ENCODE measurements around the gene MON2.

MON2 gene

GRCh38 chr12:62581288-62582064, 114.8 kb downstream of the MON2 start:
- Histone ChIP-seq H3K27ac (no peak overlapping the region), H3K9me3 (no peaks in the 10 kb centered on the region), H3K36me3 (peaks cover 26% of the 10 kb centered on the region), H3K4me3 (no peak overlapping the region), H4K20me1 (no peaks in the 10 kb centered on the region), H3K9ac (no peak overlapping the region), H3K27me3 (no peaks in the 10 kb centered on the region), H3K4me1 (no peaks in the 10 kb centered on the region), H3K4me2 (no peak overlapping the region)
- no peak for TF ChIP-seq Cebpa-rat (IDR thresholded peaks at IDR 0.05)

- Histone ChIP-seq H3K27ac (no peak overlapping the region), H3K9me3 (no peaks in the 10 kb centered on the region), H3K4me3 (no peak overlapping the region), H3K4me1 (no peaks in the 10 kb centered on the region), H3K9ac (no peak overlapping the region), H3K4me2 (no peak overlapping the region), H4K20me1 (no peaks in the 10 kb centered on the region), H3K36me3 (peaks cover 26% of the 10 kb centered on the region), H3K27me3 (no peaks in the 10 kb centered on the region)
- TF ChIP-seq Cebpa-rat (IDR thresholded peaks at IDR 0.05), result no peak
Observed at GRCh38 chr12:62582065-62582366, 115.4 kb downstream of the MON2 start.

- H3K4me2 ChIP-seq, result no peak overlapping the region
- no peak overlapping the region for H3K9ac ChIP-seq
- no peaks in the 10 kb centered on the region for H3K27me3 ChIP-seq
- no peak overlapping the region for H3K27ac ChIP-seq
- H3K4me3 ChIP-seq, result no peak overlapping the region
- H4K20me1 ChIP-seq, result no peaks in the 10 kb centered on the region
- peaks cover 32% of the 10 kb centered on the region for H3K36me3 ChIP-seq
- H3K4me1 ChIP-seq, result no peaks in the 10 kb centered on the region
- no peaks in the 10 kb centered on the region for H3K9me3 ChIP-seq
- no peak for TF ChIP-seq Cebpa-rat (IDR thresholded peaks at IDR 0.05)
Observed at GRCh38 chr12:62584619-62585018, 118.0 kb downstream of the MON2 start.

- no peak for TF ChIP-seq Cebpa-rat (IDR thresholded peaks at IDR 0.05)
- Histone ChIP-seq H4K20me1 (no peaks in the 10 kb centered on the region), H3K27me3 (no peaks in the 10 kb centered on the region), H3K27ac (no peak overlapping the region), H3K4me3 (no peak overlapping the region), H3K9me3 (no peaks in the 10 kb centered on the region), H3K9ac (no peak overlapping the region), H3K36me3 (peaks cover 31% of the 10 kb centered on the region), H3K4me1 (no peaks in the 10 kb centered on the region), H3K4me2 (no peak overlapping the region)
Observed at GRCh38 chr12:62586850-62587249, 120.2 kb downstream of the MON2 start.

DNA sequence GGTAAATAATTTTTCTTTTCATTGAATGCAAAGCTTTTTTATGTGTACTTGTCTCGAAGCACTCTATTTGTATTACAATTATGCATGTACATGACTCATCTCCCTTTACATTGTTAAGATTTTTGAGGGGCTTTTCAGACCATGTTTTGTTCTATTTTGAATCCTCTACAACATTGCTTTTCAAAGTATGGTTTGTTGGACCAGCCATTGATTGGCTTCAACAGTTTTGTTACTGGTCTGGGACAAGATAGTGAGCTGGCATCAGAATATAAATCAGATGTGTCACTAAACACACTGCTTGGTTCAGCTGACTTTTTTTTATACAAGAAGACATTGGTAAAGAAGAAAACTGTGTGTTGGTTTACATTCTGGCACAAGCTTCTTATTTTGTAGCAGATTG, 122.3 kb downstream of the MON2 start:
- Histone ChIP-seq H3K9ac (no peak overlapping the region), H3K36me3 (peaks cover 29% of the 10 kb centered on the region), H3K27me3 (no peaks in the 10 kb centered on the region), H3K27ac (no peak overlapping the region), H3K4me1 (no peaks in the 10 kb centered on the region), H3K9me3 (no peaks in the 10 kb centered on the region), H4K20me1 (no peaks in the 10 kb centered on the region), H3K4me2 (no peak overlapping the region), H3K4me3 (no peak overlapping the region)
- TF ChIP-seq Cebpa-rat (IDR thresholded peaks at IDR 0.05), result no peak

GRCh38 chr12:62597253-62597652, 130.6 kb downstream of the MON2 start:
- Histone ChIP-seq H3K9ac (no peak overlapping the region), H3K4me2 (no peak overlapping the region), H3K4me3 (no peak overlapping the region), H3K36me3 (peaks cover 5% of the 10 kb centered on the region; the same call in 1 of the 2 replicates), H3K4me1 (peaks cover 8% of the 10 kb centered on the region), H3K27ac (no peak overlapping the region), H3K27me3 (no peaks in the 10 kb centered on the region), H3K9me3 (no peaks in the 10 kb centered on the region), H4K20me1 (no peaks in the 10 kb centered on the region)
- no peak for TF ChIP-seq Cebpa-rat (IDR thresholded peaks at IDR 0.05)

- Histone ChIP-seq H3K36me3 (peaks cover 5% of the 10 kb centered on the region; the same call in 1 of the 2 replicates), H3K9ac (no peak overlapping the region), H3K9me3 (no peaks in the 10 kb centered on the region), H3K27me3 (no peaks in the 10 kb centered on the region), H3K4me1 (peaks cover 8% of the 10 kb centered on the region), H3K27ac (no peak overlapping the region), H4K20me1 (no peaks in the 10 kb centered on the region), H3K4me2 (no peak overlapping the region), H3K4me3 (no peak overlapping the region)
- no peak for TF ChIP-seq Cebpa-rat (IDR thresholded peaks at IDR 0.05)
Observed at GRCh38 chr12:62598846-62599245, 132.2 kb downstream of the MON2 start.

- Histone ChIP-seq H3K9ac (no peak overlapping the region), H3K4me2 (no peak overlapping the region)
- no peak for TF ChIP-seq Cebpa-rat (IDR thresholded peaks at IDR 0.05)
Observed at GRCh38 chr12:62599854-62600437, 133.3 kb downstream of the MON2 start.

GRCh38 chr12:62601765-62602164, 135.1 kb downstream of the MON2 start:
- Histone ChIP-seq H3K9me3 (no peaks in the 10 kb centered on the region), H3K4me3 (peak overlapping the region; percentile 77), H3K4me2 (peak overlapping the region; percentile 77), H3K27ac (peak overlapping the region; percentile 99), H3K9ac (peak overlapping the region; percentile 98), H4K20me1 (no peaks in the 10 kb centered on the region), H3K36me3 (no peaks in the 10 kb centered on the region), H3K4me1 (peaks cover 24% of the 10 kb centered on the region), H3K27me3 (no peaks in the 10 kb centered on the region)
- TF ChIP-seq Cebpa-rat (IDR thresholded peaks at IDR 0.05), result no peak

More at GRCh38 chr12:62599854-62600437, 133.3 kb downstream of the MON2 start:
- no peaks in the 10 kb centered on the region for H4K20me1 ChIP-seq
- H3K4me3 ChIP-seq, result no peak overlapping the region
- H3K4me1 ChIP-seq, result peaks cover 15% of the 10 kb centered on the region
- peaks cover under 1% of the 10 kb centered on the region; the same call in 1 of the 2 replicates for H3K36me3 ChIP-seq
- H3K9me3 ChIP-seq, result no peaks in the 10 kb centered on the region
- no peak overlapping the region for H3K27ac ChIP-seq
- H3K27me3 ChIP-seq, result no peaks in the 10 kb centered on the region

GRCh38 chr12:62602255-62603060, 135.8 kb downstream of the MON2 start:
- Histone ChIP-seq H3K4me1 (peaks cover 24% of the 10 kb centered on the region), H3K4me2 (peak overlapping the region; percentile 77), H3K9ac (peak overlapping the region; percentile 98), H3K36me3 (no peaks in the 10 kb centered on the region), H3K4me3 (peak overlapping the region; percentile 77), H3K9me3 (no peaks in the 10 kb centered on the region), H4K20me1 (no peaks in the 10 kb centered on the region), H3K27me3 (no peaks in the 10 kb centered on the region), H3K27ac (peak overlapping the region; percentile 99)
- TF ChIP-seq Cebpa-rat (IDR thresholded peaks at IDR 0.05), result no peak
